ENCODE data around the gene MIOS.
A peak's percentile ranks its signal among the peaks of the same experiment; 100 is the strongest.

Gene MIOS

GRCh38 chr7:7564323-7564780, 2.3 kb upstream of the MIOS start (continued):
- no peak for TF ChIP-seq ZNF26 (tag by site-specific recombination; IDR thresholded peaks at IDR 0.05)
- TF ChIP-seq ZNF660 (tag by site-specific recombination; IDR thresholded peaks at IDR 0.05), result no peak
- no peak for TF ChIP-seq EGR2 (tag by site-specific recombination; IDR thresholded peaks at IDR 0.05; ENCODE audit: low read depth)
- TF ChIP-seq YY2 (tag by site-specific recombination; IDR thresholded peaks at IDR 0.05), result no peak
- TF ChIP-seq ZNF558 (tag by site-specific recombination; IDR thresholded peaks at IDR 0.05), result 0 out of 2 replicates have a peak, but pooled peaks have one; percentile 17
- TF ChIP-seq ZSCAN4 (tag by site-specific recombination; IDR thresholded peaks at IDR 0.05), result no peak
- no peak for TF ChIP-seq ZNF514 (tag by site-specific recombination; IDR thresholded peaks at IDR 0.05)
- TF ChIP-seq ZNF792 (tag by site-specific recombination; IDR thresholded peaks at IDR 0.05), result no peak
- TF ChIP-seq ZNF175 (tag by site-specific recombination; IDR thresholded peaks at IDR 0.05), result no peak
- TF ChIP-seq ZFP69B (tag by site-specific recombination; IDR thresholded peaks at IDR 0.05), result no peak
- TF ChIP-seq ZNF266 (tag by site-specific recombination; IDR thresholded peaks at IDR 0.05; ENCODE audit: low read depth), result no peak
- TF ChIP-seq ZNF707 (tag by site-specific recombination; IDR thresholded peaks at IDR 0.05), result no peak
- no peak for TF ChIP-seq ZNF529 (tag by site-specific recombination; IDR thresholded peaks at IDR 0.05; ENCODE audit: insufficient replicate concordance)
- TF ChIP-seq ZNF830 (tag by site-specific recombination; IDR thresholded peaks at IDR 0.05; ENCODE audit: low read depth), result no peak
- no peak for TF ChIP-seq REPIN1 (tag by site-specific recombination; IDR thresholded peaks at IDR 0.05; ENCODE audit: low read depth)
- TF ChIP-seq ZNF513 (tag by site-specific recombination; IDR thresholded peaks at IDR 0.05), result no peak
- no peak for TF ChIP-seq ZNF549 (tag by site-specific recombination; IDR thresholded peaks at IDR 0.05)
- TF ChIP-seq ZNF366 (tag by site-specific recombination; conservative IDR thresholded peaks at IDR 0.05), result peak; percentile 85
- TF ChIP-seq OSR2 (tag by site-specific recombination; IDR thresholded peaks at IDR 0.05), result peak; percentile 71
- TF ChIP-seq HIC1 (tag by site-specific recombination; IDR thresholded peaks at IDR 0.05), result peak; percentile 85
- TF ChIP-seq ZNF664 (tag by site-specific recombination; IDR thresholded peaks at IDR 0.05), result no peak
- no peak for TF ChIP-seq ZNF776 (tag by site-specific recombination; IDR thresholded peaks at IDR 0.05; ENCODE audit: borderline replicate concordance)
- TF ChIP-seq SETDB1 (IDR thresholded peaks at IDR 0.05; ENCODE audit: insufficient read length, low read length), result no peak
- no peak for TF ChIP-seq ZNF548 (tag by site-specific recombination; IDR thresholded peaks at IDR 0.05)
- peak; percentile 93 for TF ChIP-seq PRDM1 (tag by site-specific recombination; IDR thresholded peaks at IDR 0.05)
- TF ChIP-seq ZNF596 (tag by site-specific recombination; IDR thresholded peaks at IDR 0.05), result no peak
- TF ChIP-seq REST (tag by site-specific recombination; IDR thresholded peaks at IDR 0.05), result no peak
- no peak for TF ChIP-seq HOXD13 (CRISPR knock-in tag; IDR thresholded peaks at IDR 0.05; ENCODE audit: borderline replicate concordance)
- TF ChIP-seq ZSCAN18 (tag by site-specific recombination; IDR thresholded peaks at IDR 0.05), result no peak
